Memory B cell (primary cell): Measurements from ENCODE around the gene EIF3L.

Experiments used
- ATAC-seq: fragments of 150-1000 bp; cut with Tn5 transposase; 2 replicates; pipeline ENCODE4 v1.10.0; 2021; ENCODE audit warnings: low read depth, mild to moderate bottlenecking, moderate library complexity
- DNase-seq, 2 donors: peaks; one replicate each; pipeline ENCODE4 v3.0.0; 2022; ENCODE audit warnings: low spot score in 2 of 2
- H3K27ac Mint-ChIP-seq: one replicate; pipeline ENCODE4 v1.8.0; 2022; ENCODE audit warnings: mild to moderate bottlenecking, moderate library complexity, mixed read lengths
- H3K27me3 Mint-ChIP-seq: one replicate; pipeline ENCODE4 v1.8.0; 2022; ENCODE audit warnings: mixed read lengths
- H3K36me3 Mint-ChIP-seq: one replicate; pipeline ENCODE4 v1.8.0; 2022; ENCODE audit warnings: mild to moderate bottlenecking, mixed read lengths
- H3K4me1 Mint-ChIP-seq: one replicate; pipeline ENCODE4 v1.8.0; 2022; ENCODE audit warnings: mixed read lengths
- H3K4me3 Mint-ChIP-seq: one replicate; pipeline ENCODE4 v1.8.0; 2022; ENCODE audit warnings: mild to moderate bottlenecking, moderate library complexity, mixed read lengths
- H3K9me3 Mint-ChIP-seq: one replicate; pipeline ENCODE4 v1.8.0; 2022; ENCODE audit warnings: mixed read lengths

EIF3L gene

DNA sequence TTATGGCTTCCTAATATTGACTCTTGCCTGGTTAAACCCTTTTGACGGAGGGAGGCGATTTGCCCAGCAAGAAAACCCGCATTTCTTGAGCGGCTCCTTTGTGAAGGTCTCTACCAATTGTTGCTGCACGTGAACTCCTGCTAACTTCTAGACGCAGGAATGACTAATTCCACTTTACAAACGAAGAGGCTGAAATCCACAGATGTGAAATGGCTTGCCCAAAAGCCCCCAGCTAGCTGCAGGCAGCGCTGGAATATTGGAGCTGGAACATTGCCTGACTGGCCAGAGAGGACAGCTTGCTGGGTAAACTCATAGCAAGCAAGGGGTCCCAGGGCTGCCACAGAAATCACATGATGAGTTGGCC, 40.9 kb upstream of the EIF3L start:
- ATAC-seq, result no peak
- H3K27me3 Mint-ChIP-seq, result peaks cover 26% of the 10 kb centered on the region

DNA sequence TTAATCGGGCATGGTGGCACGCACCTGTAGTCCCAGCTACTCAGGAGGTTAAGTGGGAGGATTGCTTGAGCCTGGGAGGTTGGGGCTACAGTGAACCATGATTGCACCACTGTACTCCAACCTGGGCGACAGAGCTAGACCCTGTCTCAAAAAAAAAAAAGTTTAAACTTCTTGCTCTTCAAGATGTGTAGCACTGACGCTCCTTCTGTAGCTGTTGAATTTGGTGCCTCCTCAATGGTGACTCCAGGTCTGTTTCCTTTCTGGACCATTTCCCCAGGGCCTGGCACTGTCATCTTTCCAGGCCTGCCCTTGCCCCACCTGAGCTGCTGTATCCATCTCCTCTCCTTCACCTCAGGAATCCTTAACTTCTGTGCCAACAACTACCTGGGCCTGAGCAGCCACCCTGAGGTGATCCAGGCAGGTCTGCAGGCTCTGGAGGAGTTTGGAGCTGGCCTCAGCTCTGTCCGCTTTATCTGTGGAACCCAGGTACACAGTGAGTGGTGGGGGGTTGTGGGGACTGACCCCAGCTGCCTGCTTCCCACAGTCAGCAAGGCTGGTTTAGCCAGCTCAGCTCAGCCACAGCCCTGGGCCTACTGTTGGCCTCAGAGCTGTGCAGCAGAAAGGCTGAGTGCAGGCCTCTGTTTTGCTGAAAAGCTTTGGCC, 39.4 kb upstream of the EIF3L start:
- DNase-seq (no peak), ATAC-seq (no peak)
- Mint-ChIP-seq H3K27ac (no peak overlapping the region), H3K27me3 (peaks cover 19% of the 10 kb centered on the region), H3K9me3 (no peaks in the 10 kb centered on the region), H3K4me3 (no peak overlapping the region), H3K36me3 (no peaks in the 10 kb centered on the region), H3K4me1 (peaks cover 13% of the 10 kb centered on the region)

More for the DNA sequence above, 40.9 kb upstream of the EIF3L start:
- no peak overlapping the region for H3K27ac Mint-ChIP-seq
- no peaks in the 10 kb centered on the region for H3K36me3 Mint-ChIP-seq
- peak overlapping the region; percentile 63 for H3K4me3 Mint-ChIP-seq
- no peaks in the 10 kb centered on the region for H3K9me3 Mint-ChIP-seq
- DNase-seq, result no peak
- peaks cover 14% of the 10 kb centered on the region for H3K4me1 Mint-ChIP-seq

DNA sequence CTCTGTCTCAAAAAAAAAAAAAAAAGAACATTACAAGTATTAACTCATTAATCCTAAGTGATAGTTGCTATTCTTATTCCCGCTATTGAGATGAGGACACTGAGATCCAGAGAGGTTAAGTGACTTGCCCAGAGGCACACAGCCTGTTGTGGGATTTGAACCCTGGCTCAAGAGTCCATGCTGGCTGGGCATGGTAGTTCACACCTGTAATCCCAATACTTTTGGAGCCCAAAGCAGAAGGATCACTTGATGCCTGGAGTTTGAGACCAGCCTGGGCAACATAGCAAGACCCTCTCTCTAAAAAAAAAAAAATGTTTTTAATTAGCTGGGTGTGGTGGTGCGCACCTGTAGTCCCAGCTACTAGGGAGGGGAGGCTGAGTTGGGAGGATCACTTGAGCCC, 37.4 kb upstream of the EIF3L start:
- no peaks in the 10 kb centered on the region for H3K36me3 Mint-ChIP-seq
- no peak for DNase-seq
- H3K27me3 Mint-ChIP-seq, result peaks cover 18% of the 10 kb centered on the region
- no peaks in the 10 kb centered on the region for H3K9me3 Mint-ChIP-seq
- H3K4me1 Mint-ChIP-seq, result peaks cover 10% of the 10 kb centered on the region
- H3K27ac Mint-ChIP-seq, result no peak overlapping the region
- no peak overlapping the region for H3K4me3 Mint-ChIP-seq
- ATAC-seq, result no peak

- Mint-ChIP-seq H3K4me3 (no peak overlapping the region), H3K27me3 (peaks cover 18% of the 10 kb centered on the region), H3K27ac (no peak overlapping the region), H3K4me1 (peaks cover 13% of the 10 kb centered on the region), H3K9me3 (no peaks in the 10 kb centered on the region), H3K36me3 (no peaks in the 10 kb centered on the region)
- no peak for DNase-seq
- no peak for ATAC-seq
Measured at GRCh38 chr22:37812869-37813678, 36.1 kb upstream of the EIF3L start.

DNA sequence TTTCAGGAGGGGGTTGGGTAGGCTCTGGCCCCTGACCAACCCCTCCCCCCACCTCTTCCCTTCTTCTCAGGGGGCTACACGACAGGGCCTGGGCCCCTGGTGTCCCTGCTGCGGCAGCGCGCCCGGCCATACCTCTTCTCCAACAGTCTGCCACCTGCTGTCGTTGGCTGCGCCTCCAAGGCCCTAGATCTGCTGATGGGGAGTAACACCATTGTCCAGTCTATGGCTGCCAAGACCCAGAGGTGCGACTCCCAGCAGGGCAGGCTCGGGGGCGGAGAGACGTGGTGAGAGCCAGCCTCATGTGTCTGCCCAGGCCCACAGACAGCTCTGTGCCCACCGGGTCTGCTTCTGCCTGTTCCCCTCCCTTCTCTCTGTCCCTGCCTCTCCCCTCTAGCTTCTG, 33.6 kb upstream of the EIF3L start:
- no peak overlapping the region for H3K4me3 Mint-ChIP-seq
- H3K27ac Mint-ChIP-seq, result no peak overlapping the region
- no peaks in the 10 kb centered on the region for H3K9me3 Mint-ChIP-seq
- DNase-seq (no peak), ATAC-seq (no peak)
- peaks cover 13% of the 10 kb centered on the region for H3K4me1 Mint-ChIP-seq
- peaks cover 12% of the 10 kb centered on the region for H3K27me3 Mint-ChIP-seq
- H3K36me3 Mint-ChIP-seq, result no peaks in the 10 kb centered on the region

- no peak overlapping the region for H3K4me3 Mint-ChIP-seq
- no peaks in the 10 kb centered on the region for H3K36me3 Mint-ChIP-seq
- H3K4me1 Mint-ChIP-seq, result peaks cover 13% of the 10 kb centered on the region
- no peaks in the 10 kb centered on the region for H3K9me3 Mint-ChIP-seq
- peaks cover 12% of the 10 kb centered on the region for H3K27me3 Mint-ChIP-seq
- DNase-seq (no peak), ATAC-seq (no peak)
- no peak overlapping the region for H3K27ac Mint-ChIP-seq
Measured at GRCh38 chr22:37816543-37817180, 32.6 kb upstream of the EIF3L start.

GRCh38 chr22:37817705-37818408, 31.4 kb upstream of the EIF3L start:
- H3K4me3 Mint-ChIP-seq, result peak overlapping the region; percentile 51
- peak; percentile 83 for ATAC-seq
- H3K4me1 Mint-ChIP-seq, result peaks cover 13% of the 10 kb centered on the region
- H3K9me3 Mint-ChIP-seq, result no peaks in the 10 kb centered on the region
- no peaks in the 10 kb centered on the region for H3K36me3 Mint-ChIP-seq
- peaks cover 14% of the 10 kb centered on the region for H3K27me3 Mint-ChIP-seq
- DNase-seq, result peak; percentile 85 to 93
- no peak overlapping the region for H3K27ac Mint-ChIP-seq

- ATAC-seq (peak; percentile 78), DNase-seq (peak; percentile 50 to 65)
- peaks cover 18% of the 10 kb centered on the region for H3K27me3 Mint-ChIP-seq
- H3K4me1 Mint-ChIP-seq, result peaks cover 13% of the 10 kb centered on the region
- H3K9me3 Mint-ChIP-seq, result no peaks in the 10 kb centered on the region
- H3K27ac Mint-ChIP-seq, result no peak overlapping the region
- no peaks in the 10 kb centered on the region for H3K36me3 Mint-ChIP-seq
- peak overlapping the region; percentile 66 for H3K4me3 Mint-ChIP-seq
Measured at GRCh38 chr22:37818409-37819104, 30.7 kb upstream of the EIF3L start.

GRCh38 chr22:37819105-37819433, 30.1 kb upstream of the EIF3L start:
- H3K27me3 Mint-ChIP-seq, result peaks cover 19% of the 10 kb centered on the region
- ATAC-seq, result no peak

DNA sequence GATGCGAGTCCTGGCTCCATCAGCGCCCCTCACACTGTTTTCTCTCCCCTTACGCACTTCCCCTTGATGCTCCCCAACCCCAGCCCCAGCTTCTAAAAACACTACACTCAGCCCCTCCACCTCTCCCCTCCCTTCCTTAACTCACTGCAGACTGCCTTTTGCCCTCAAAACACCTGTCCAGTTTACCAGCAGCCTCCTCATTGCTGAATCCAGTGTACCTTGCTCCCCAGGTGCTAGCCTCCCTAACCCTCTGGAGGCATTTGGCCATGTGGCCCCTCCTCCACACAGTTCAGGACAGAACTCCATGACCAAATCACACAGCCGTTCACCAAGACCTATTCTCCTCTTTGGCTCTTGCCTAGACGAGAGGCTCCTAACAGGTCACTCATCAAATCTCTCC, 28.9 kb upstream of the EIF3L start:
- ATAC-seq, result no peak
- Mint-ChIP-seq H3K4me3 (peak overlapping the region; percentile 9), H3K27me3 (peaks cover 19% of the 10 kb centered on the region), H3K36me3 (no peaks in the 10 kb centered on the region), H3K4me1 (peaks cover 15% of the 10 kb centered on the region), H3K27ac (no peak overlapping the region), H3K9me3 (no peaks in the 10 kb centered on the region)
- DNase-seq, result no peak

More at GRCh38 chr22:37819105-37819433, 30.1 kb upstream of the EIF3L start:
- peaks cover 13% of the 10 kb centered on the region for H3K4me1 Mint-ChIP-seq
- no peak overlapping the region for H3K27ac Mint-ChIP-seq
- no peak for DNase-seq
- no peaks in the 10 kb centered on the region for H3K9me3 Mint-ChIP-seq
- peak overlapping the region; percentile 66 for H3K4me3 Mint-ChIP-seq
- H3K36me3 Mint-ChIP-seq, result no peaks in the 10 kb centered on the region

DNA sequence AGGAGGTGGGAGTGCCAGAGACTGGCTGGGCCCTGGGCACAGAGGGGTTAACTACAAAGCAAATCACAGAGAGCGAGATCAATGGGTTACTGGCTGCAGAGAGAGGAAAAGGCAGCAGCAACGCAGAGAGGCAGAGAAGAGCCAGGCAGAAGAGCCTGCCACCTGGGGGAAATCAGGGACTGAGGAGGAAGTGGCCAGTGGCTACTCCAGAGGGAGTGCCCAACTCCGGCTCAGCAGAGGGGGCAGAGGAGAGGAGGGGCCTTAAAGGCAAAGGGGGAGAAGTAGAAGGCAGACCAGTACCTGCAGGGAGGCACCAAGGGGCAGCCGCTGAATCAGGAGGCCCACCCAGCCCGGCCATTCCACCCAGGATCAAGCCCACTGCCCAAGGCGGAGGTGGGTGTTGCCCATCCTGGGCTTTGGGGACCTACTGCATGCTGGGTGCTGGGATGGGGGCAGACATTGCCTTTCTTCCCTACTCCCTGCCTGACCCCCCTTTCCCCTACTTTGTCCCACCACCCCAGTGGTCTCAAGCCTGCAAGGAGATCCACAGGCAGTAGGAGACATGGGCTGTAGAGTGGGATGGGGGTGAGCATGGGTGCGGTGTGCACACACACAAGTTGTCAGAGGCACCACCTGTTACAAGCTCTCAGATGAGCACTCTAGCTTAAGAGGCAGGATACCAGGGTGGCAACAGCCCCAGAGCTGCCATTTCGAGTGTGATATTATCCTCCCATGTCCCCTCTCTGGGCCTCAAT, 27.0 kb upstream of the EIF3L start:
- peaks cover 11% of the 10 kb centered on the region for H3K4me1 Mint-ChIP-seq
- no peaks in the 10 kb centered on the region for H3K36me3 Mint-ChIP-seq
- no peak overlapping the region for H3K27ac Mint-ChIP-seq
- no peak for ATAC-seq
- no peak overlapping the region for H3K4me3 Mint-ChIP-seq
- no peaks in the 10 kb centered on the region for H3K9me3 Mint-ChIP-seq
- peaks cover 16% of the 10 kb centered on the region for H3K27me3 Mint-ChIP-seq
- DNase-seq, result no peak

GRCh38 chr22:37823134-37823985, 25.9 kb upstream of the EIF3L start, which contains the start of gene GALR3:
Gene GALR3 (plus strand): TSS chr22:37823382. CDS start chr22:37823407, 25 bp downstream.
- DNase-seq, result no peak

More at GRCh38 chr22:37823134-37823985, 25.9 kb upstream of the EIF3L start, which contains the start of gene GALR3:
- Mint-ChIP-seq H3K36me3 (peaks cover 3% of the 10 kb centered on the region), H3K9me3 (no peaks in the 10 kb centered on the region), H3K27ac (no peak within 1 kb of the TSS), H3K27me3 (peaks cover 16% of the 10 kb centered on the region), H3K4me1 (peaks cover 8% of the 10 kb centered on the region), H3K4me3 (no peak within 1 kb of the TSS)
- no peak for ATAC-seq
